H1 (cell line): ENCODE measurements around the gene ST6GALNAC3. TPM values are rescaled to one million over a fixed set of nuclear protein-coding genes. Genes with fewer than 3 reads are reported as not detected.

ENCODE experiments used
- CBX8 ChIP-seq: fragments of 300-800, 300-1000 bp; sonication (generic); IDR thresholded peaks from 2 replicates; pipeline ENCODE4 v1.7.1; 2016; ENCODE audit warnings: low read depth, low read length, borderline replicate concordance
- E2F6 ChIP-seq: IDR thresholded peaks from 2 replicates; pipeline ENCODE4 v1.6.1; 2012; ENCODE audit warnings: inconsistent platforms
- POLR2A ChIP-seq, 2 experiments: IDR thresholded peaks; 1 replicate in 1 of 2; 2 replicates in 1 of 2; pipeline ENCODE4 v1.6.1; 2011; ENCODE audit warnings: low read depth in 2 of 2, low read length in 2 of 2, mild to moderate bottlenecking in 2 of 2; ENCODE audit errors: control extremely low read depth in 1 of 2
- TBP ChIP-seq: IDR thresholded peaks from 2 replicates; pipeline ENCODE4 v1.6.1; 2011; ENCODE audit warnings: low read depth, low read length, improper control_type of control experiment
- polyA plus RNA-seq, 7 experiments: library from polyadenylated mRNA; depleted of rRNA in 3 of 7; stranded (reverse) in 5 of 7; unstranded in 2 of 7; fragments of >200 nt in 5 of 7; fragments of 200-250 nt in 2 of 7; gene quantifications; 1 replicate in 5 of 7; 2 replicates in 1 of 7; 4 replicates in 1 of 7; pipeline versions ENCODE4 v1.2.1 to v1.2.3, GENCODE V29; 2011 to 2013; ENCODE audit warnings: missing spikeins in 2 of 7, mixed read lengths in 2 of 7
- total RNA-seq: library from RNA; stranded (reverse); fragmentation: NEBNext Ultra II Directional; extraction: Animal tissue kit (Norgen Biotek cat#: 25700); gene quantifications from 2 replicates; pipeline ENCODE4 v1.2.1, GENCODE V29; 2021

Gene ST6GALNAC3
- total and polyA plus RNA-seq, 2 of the 8 experiments (the other 6 are each of a cell fraction or from before 2014, with no cell fraction given): 4.9 to 19.0 TPM

- TF ChIP-seq CBX8 (no peak), TBP (no peak), POLR2A (IDR thresholded peaks at IDR 0.05; ENCODE audit: control extremely low read depth in 1 of 2, low read depth in 2 of 2, low read length in 2 of 2) (no peak), E2F6 (no peak)
Observed at GRCh38 chr1:76314730-76315129, 240.2 kb downstream of the ST6GALNAC3 start (continued).
